ENCODE data around the gene HOXA9. TPM values are rescaled to one million over a fixed set of nuclear protein-coding genes. Genes with fewer than 3 reads are reported as not detected.

The HOXA9 gene
- total and polyA plus RNA-seq, 10 of the 15 experiments (the other 5 are each of a cell fraction or from before 2014, with no cell fraction given) = not detected

DNA sequence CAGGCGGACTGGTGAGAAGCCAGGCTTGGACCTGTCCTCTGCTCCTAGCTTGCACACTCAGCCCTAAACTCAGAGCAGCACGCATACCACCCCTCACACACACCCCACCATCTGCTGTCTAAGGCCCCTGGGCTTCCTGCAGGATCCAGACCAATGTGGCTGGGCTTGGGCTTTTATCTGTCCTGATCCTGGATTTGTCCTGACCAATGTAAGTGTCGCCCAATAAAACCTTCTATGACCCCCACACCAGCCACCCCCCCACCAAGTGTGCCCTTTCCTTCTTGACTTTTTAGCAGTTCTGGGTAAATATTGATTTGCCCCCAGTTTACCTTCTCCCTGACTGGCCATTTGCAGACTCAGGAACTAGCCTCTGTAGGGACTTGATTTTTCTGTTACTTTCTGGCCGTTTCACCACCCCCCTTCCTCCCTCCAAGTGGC is 36.3 kb upstream of the HOXA9 start:
- WGBS (ENCODE audit: insufficient coverage, insufficient replicate concordance, low lambda C conversion rate, missing lambda C conversion rate) = 7% methylated on average over 4 of the region's 4 CpGs
- in situ Hi-C loops (cut with MboI) = loop anchor here (5.0 kb wide), 1 partner anchor 721 kb away; no protein-coding TSS in a partner anchor
- Histone ChIP-seq H3K36me3 (ENCODE audit: control insufficient read depth in 2 of 2, insufficient read depth in 2 of 2, low read length in 1 of 2) (no peaks in the 10 kb centered on the region), H3K79me2 (ENCODE audit: control insufficient read depth, insufficient read depth, low read length) (no peaks in the 10 kb centered on the region), H3K27me3 (replicated peaks in 1 of 2; ENCODE audit: control insufficient read depth in 2 of 2, insufficient read depth in 2 of 2, low read length in 1 of 2) (peaks cover 32 to 54% of the 10 kb centered on the region in 2 experiments), H4K20me1 (ENCODE audit: control insufficient read depth, insufficient read depth) (no peaks in the 10 kb centered on the region), H3K9me3 (replicated peaks; ENCODE audit: control insufficient read depth, insufficient read depth, low read length) (no peaks in the 10 kb centered on the region; the same call in 2 of the 3 replicates), H2AFZ (ENCODE audit: control insufficient read depth, low read depth, low read length) (no peak overlapping the region), H3K27ac (ENCODE audit: control insufficient read depth, insufficient read depth) (no peak overlapping the region), H3K4me3 (no peak overlapping the region), H3K9ac (ENCODE audit: control insufficient read depth, insufficient read depth, low read length) (no peak overlapping the region), H3K4me2 (ENCODE audit: control insufficient read depth, insufficient read depth) (0 out of 2 replicates have a peak overlapping the region, but pooled peaks have one; percentile 8), H3K4me1 (ENCODE audit: control insufficient read depth, insufficient read depth, low read length) (no peaks in the 10 kb centered on the region; the same call in 1 of the 2 replicates)
- BruUV-seq (replicated peaks) = no TSS peak
- CTCF ChIA-PET = interaction anchor here (0.6 kb wide), 1 partner anchor 51 kb away, joined by 4 read pairs; no protein-coding TSS in a partner anchor
- no peak for DNase-seq (ENCODE audit: low read depth, low spot score)
- SMC1A ChIA-PET (ENCODE audit: uncharacterized antibody, unreplicated experiment) = no interaction called here
- TF ChIP-seq IRF4 (IDR thresholded peaks at IDR 0.05; ENCODE audit: low read depth, low read length) (no peak), ZNF384 (IDR thresholded peaks at IDR 0.05; ENCODE audit: borderline replicate concordance, low read depth, low read length) (no peak), TAF1 (IDR thresholded peaks at IDR 0.05; ENCODE audit: borderline replicate concordance, low read depth, low read length) (no peak), BCL11A (IDR thresholded peaks at IDR 0.05; ENCODE audit: low read depth, low read length) (no peak), HCFC1 (IDR thresholded peaks at IDR 0.05; ENCODE audit: low read length) (no peak), CHD1 (IDR thresholded peaks at IDR 0.05; ENCODE audit: low read depth, low read length) (no peak), HDAC2 (IDR thresholded peaks at IDR 0.05) (no peak), POLR2A (IDR thresholded peaks at IDR 0.05; ENCODE audit: low read depth, low read length) (no peak), KLF5 (IDR thresholded peaks at IDR 0.05; ENCODE audit: partially characterized antibody) (no peak), SRF (IDR thresholded peaks at IDR 0.05; ENCODE audit: low read depth in 2 of 2, low read length in 2 of 2) (no peak)
- TF ChIP-seq, protein P1, sequence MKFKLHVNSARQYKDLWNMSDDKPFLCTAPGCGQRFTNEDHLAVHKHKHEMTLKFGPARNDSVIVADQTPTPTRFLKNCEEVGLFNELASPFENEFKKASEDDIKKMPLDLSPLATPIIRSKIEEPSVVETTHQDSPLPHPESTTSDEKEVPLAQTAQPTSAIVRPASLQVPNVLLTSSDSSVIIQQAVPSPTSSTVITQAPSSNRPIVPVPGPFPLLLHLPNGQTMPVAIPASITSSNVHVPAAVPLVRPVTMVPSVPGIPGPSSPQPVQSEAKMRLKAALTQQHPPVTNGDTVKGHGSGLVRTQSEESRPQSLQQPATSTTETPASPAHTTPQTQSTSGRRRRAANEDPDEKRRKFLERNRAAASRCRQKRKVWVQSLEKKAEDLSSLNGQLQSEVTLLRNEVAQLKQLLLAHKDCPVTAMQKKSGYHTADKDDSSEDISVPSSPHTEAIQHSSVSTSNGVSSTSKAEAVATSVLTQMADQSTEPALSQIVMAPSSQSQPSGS (IDR thresholded peaks at IDR 0.05; ENCODE audit: low read length) = no peak
- TF ChIP-seq, protein P2, sequence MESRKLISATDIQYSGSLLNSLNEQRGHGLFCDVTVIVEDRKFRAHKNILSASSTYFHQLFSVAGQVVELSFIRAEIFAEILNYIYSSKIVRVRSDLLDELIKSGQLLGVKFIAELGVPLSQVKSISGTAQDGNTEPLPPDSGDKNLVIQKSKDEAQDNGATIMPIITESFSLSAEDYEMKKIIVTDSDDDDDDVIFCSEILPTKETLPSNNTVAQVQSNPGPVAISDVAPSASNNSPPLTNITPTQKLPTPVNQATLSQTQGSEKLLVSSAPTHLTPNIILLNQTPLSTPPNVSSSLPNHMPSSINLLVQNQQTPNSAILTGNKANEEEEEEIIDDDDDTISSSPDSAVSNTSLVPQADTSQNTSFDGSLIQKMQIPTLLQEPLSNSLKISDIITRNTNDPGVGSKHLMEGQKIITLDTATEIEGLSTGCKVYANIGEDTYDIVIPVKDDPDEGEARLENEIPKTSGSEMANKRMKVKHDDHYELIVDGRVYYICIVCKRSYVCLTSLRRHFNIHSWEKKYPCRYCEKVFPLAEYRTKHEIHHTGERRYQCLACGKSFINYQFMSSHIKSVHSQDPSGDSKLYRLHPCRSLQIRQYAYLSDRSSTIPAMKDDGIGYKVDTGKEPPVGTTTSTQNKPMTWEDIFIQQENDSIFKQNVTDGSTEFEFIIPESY (IDR thresholded peaks at IDR 0.05) = no peak
- TF ChIP-seq, protein P3, sequence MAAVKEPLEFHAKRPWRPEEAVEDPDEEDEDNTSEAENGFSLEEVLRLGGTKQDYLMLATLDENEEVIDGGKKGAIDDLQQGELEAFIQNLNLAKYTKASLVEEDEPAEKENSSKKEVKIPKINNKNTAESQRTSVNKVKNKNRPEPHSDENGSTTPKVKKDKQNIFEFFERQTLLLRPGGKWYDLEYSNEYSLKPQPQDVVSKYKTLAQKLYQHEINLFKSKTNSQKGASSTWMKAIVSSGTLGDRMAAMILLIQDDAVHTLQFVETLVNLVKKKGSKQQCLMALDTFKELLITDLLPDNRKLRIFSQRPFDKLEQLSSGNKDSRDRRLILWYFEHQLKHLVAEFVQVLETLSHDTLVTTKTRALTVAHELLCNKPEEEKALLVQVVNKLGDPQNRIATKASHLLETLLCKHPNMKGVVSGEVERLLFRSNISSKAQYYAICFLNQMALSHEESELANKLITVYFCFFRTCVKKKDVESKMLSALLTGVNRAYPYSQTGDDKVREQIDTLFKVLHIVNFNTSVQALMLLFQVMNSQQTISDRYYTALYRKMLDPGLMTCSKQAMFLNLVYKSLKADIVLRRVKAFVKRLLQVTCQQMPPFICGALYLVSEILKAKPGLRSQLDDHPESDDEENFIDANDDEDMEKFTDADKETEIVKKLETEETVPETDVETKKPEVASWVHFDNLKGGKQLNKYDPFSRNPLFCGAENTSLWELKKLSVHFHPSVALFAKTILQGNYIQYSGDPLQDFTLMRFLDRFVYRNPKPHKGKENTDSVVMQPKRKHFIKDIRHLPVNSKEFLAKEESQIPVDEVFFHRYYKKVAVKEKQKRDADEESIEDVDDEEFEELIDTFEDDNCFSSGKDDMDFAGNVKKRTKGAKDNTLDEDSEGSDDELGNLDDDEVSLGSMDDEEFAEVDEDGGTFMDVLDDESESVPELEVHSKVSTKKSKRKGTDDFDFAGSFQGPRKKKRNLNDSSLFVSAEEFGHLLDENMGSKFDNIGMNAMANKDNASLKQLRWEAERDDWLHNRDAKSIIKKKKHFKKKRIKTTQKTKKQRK (IDR thresholded peaks at IDR 0.05; ENCODE audit: low read depth, low read length) = no peak
- POLR2A ChIA-PET = no interaction called here
- no peak for FAIRE-seq
- no peak for ATAC-seq
- intact Hi-C loops (cut with micrococcal nuclease; ENCODE audit: unreplicated experiment) = no loop called here
- RAD21 ChIA-PET (ENCODE audit: unreplicated experiment) = no interaction called here

Measured in GM12878 (cell line).